Smooth muscle cell (in vitro differentiated cells): Measurements from ENCODE around the gene TRAM2. TPM values are rescaled to one million over a fixed set of nuclear protein-coding genes. Genes with fewer than 3 reads are reported as not detected.

Experiments
- DNase-seq: peaks from one replicate; lab custom pipeline; 2025; ENCODE audit not compliant: unreplicated experiment; lab: John Stamatoyannopoulos, UW
- H2AFZ ChIP-seq: fragments of 200-600 bp; sonication (generic); 2 replicates; pipeline ENCODE4 v1.6.0; 2016; ENCODE audit warnings: antibody characterized with exemption, low read depth, mild to moderate bottlenecking
- H3F3A ChIP-seq: fragments of 200-600 bp; sonication (generic); 2 replicates; pipeline ENCODE4 v1.6.0; 2017; ENCODE audit warnings: antibody characterized with exemption, low read depth
- H3K27ac ChIP-seq: fragments of 200-600 bp; sonication (generic); 2 replicates; pipeline ENCODE4 v1.5.1; 2016; ENCODE audit warnings: low read depth, mild to moderate bottlenecking
- H3K27me3 ChIP-seq: fragments of 200-600 bp; sonication (generic); 2 replicates; pipeline ENCODE4 v1.6.1; 2016; ENCODE audit warnings: low read depth, mild to moderate bottlenecking
- H3K36me3 ChIP-seq: fragments of 200-600 bp; sonication (generic); 2 replicates; pipeline ENCODE4 v1.5.1; 2016; ENCODE audit warnings: low read depth
- H3K4me1 ChIP-seq: fragments of 200-600 bp; sonication (generic); 2 replicates; pipeline ENCODE4 v1.5.1; 2016; ENCODE audit warnings: low read depth
- H3K4me2 ChIP-seq: fragments of 200-600 bp; sonication (generic); 2 replicates; pipeline ENCODE4 v1.6.0; 2016; ENCODE audit warnings: mild to moderate bottlenecking
- H3K4me3 ChIP-seq: fragments of 200-600 bp; sonication (generic); 2 replicates; pipeline ENCODE4 v1.5.1; 2016; ENCODE audit warnings: mild to moderate bottlenecking
- H3K79me2 ChIP-seq: fragments of 200-600 bp; sonication (generic); 2 replicates; pipeline ENCODE4 v1.6.0; 2016; ENCODE audit warnings: low read depth, mild to moderate bottlenecking
- H3K9ac ChIP-seq: fragments of 200-600 bp; sonication (generic); 2 replicates; pipeline ENCODE4 v1.6.0; 2016; ENCODE audit warnings: low read depth
- H3K9me3 ChIP-seq: fragments of 200-600 bp; sonication (generic); replicated peaks from 2 replicates; pipeline ENCODE4 v1.5.1; 2016; ENCODE audit warnings: low read depth
- H4K20me1 ChIP-seq: fragments of 200-600 bp; sonication (generic); 2 replicates; pipeline ENCODE4 v1.6.0; 2016; ENCODE audit warnings: low read depth
- CTCF ChIP-seq: fragments of 200-600 bp; sonication (generic); IDR thresholded peaks from 2 replicates; pipeline ENCODE4 v1.5.1; 2017; ENCODE audit warnings: borderline replicate concordance, mild to moderate bottlenecking, antibody characterized with exemption; ENCODE audit not compliant: insufficient read depth, poor library complexity, severe bottlenecking
- WGBS: methylation state at CpG from one replicate; pipeline ENCODE4 v1.1.7; 2016; ENCODE audit warnings: low lambda C conversion rate; 5-methylcytosine and 5-hydroxymethylcytosine counted together
- polyA plus RNA-seq: library from polyadenylated mRNA; unstranded; fragments of >200 nt; fragmentation: Nextera tagmentation; extraction: Ambion mirVana; gene quantifications from 2 replicates; pipeline ENCODE4 v1.2.1, GENCODE V29; 2016
- total RNA-seq: library from RNA; depleted of rRNA; stranded (reverse); fragments of >200 nt; gene quantifications from 2 replicates; pipeline ENCODE4 v1.2.3, GENCODE V29; 2014

TRAM2 gene
- total and polyA plus RNA-seq, 2 experiments from 2014 or later = 18.2 to 35.6 TPM

- WGBS = 98% methylated on average over 3 of the region's 3 CpGs
- H2AFZ ChIP-seq = no peak overlapping the region
- H4K20me1 ChIP-seq = no peaks in the 10 kb centered on the region
- H3K36me3 ChIP-seq = no peaks in the 10 kb centered on the region
- H3K4me3 ChIP-seq = no peak overlapping the region
- no peaks in the 10 kb centered on the region for H3K27me3 ChIP-seq
- no peak for TF ChIP-seq CTCF
- no peak overlapping the region for H3K4me2 ChIP-seq
- H3K27ac ChIP-seq = no peak overlapping the region
- no peaks in the 10 kb centered on the region for H3K9me3 ChIP-seq
- H3K9ac ChIP-seq = no peak overlapping the region
- H3K4me1 ChIP-seq = peaks cover 20% of the 10 kb centered on the region
- no peaks in the 10 kb centered on the region for H3K79me2 ChIP-seq
- DNase-seq = no peak
- H3F3A ChIP-seq = peaks cover 13% of the 10 kb centered on the region
Measured at GRCh38 chr6:52507557-52508260, 69.2 kb downstream of the TRAM2 start.

GRCh38 chr6:52506476-52506875, 70.4 kb downstream of the TRAM2 start:
- H3K27ac ChIP-seq = no peak overlapping the region
- H3K27me3 ChIP-seq = no peaks in the 10 kb centered on the region
- no peaks in the 10 kb centered on the region for H4K20me1 ChIP-seq
- no peak for TF ChIP-seq CTCF
- no peak overlapping the region for H3K4me2 ChIP-seq
- no peak overlapping the region for H3K4me3 ChIP-seq
- H3K4me1 ChIP-seq = peaks cover 8% of the 10 kb centered on the region
- WGBS = 85% methylated on average over 9 of the region's 9 CpGs
- H3K36me3 ChIP-seq = no peaks in the 10 kb centered on the region
- H3K9me3 ChIP-seq = no peaks in the 10 kb centered on the region
- H3K9ac ChIP-seq = no peak overlapping the region
- peaks cover 3% of the 10 kb centered on the region for H3F3A ChIP-seq
- no peaks in the 10 kb centered on the region for H3K79me2 ChIP-seq
- H2AFZ ChIP-seq = no peak overlapping the region
- no peak for DNase-seq

DNA sequence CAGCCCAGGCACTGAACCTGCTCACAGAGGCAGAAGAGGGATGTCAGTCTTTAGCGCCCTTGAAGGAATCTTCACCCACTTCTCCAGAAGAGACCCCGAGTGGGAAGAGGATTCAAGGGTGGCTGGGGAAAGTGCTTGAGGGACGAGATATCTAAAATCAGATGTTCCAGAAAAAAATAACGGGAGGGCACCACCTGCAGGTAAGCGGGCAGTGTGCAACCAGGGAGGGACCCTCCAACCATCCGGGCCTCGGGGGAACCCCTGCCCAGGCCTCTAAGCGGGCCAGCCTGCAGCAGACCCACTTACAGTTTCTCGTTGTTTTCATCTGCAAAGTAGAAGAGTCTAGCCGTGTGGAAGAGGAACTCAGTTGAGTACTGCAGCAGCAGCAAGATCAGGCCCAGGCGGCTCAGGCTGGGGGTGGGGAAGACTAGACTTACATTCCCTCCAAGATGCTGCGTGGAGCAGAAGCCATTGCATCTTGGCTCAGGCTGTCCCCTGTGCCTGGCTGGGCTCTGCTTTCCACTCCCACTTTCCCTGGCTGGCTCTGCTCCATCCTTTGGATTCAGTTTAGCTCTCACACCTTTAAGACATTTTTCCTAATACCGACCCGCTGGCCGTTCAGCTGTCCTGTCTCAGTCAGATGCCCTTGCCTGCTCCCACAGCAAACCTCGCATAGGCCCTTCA, 71.0 kb downstream of the TRAM2 start:
- no peak overlapping the region for H3K27ac ChIP-seq
- H3K36me3 ChIP-seq = no peaks in the 10 kb centered on the region
- H3K27me3 ChIP-seq = no peaks in the 10 kb centered on the region
- no peaks in the 10 kb centered on the region for H4K20me1 ChIP-seq
- TF ChIP-seq CTCF = no peak
- no peaks in the 10 kb centered on the region for H3K9me3 ChIP-seq
- peaks cover 3% of the 10 kb centered on the region for H3K4me1 ChIP-seq
- WGBS = 96% methylated on average over 16 of the region's 16 CpGs
- no peak overlapping the region for H3K9ac ChIP-seq
- no peak overlapping the region for H3K4me2 ChIP-seq
- H3K79me2 ChIP-seq = no peaks in the 10 kb centered on the region
- no peaks in the 10 kb centered on the region for H3F3A ChIP-seq
- DNase-seq = no peak
- H3K4me3 ChIP-seq = no peak overlapping the region
- H2AFZ ChIP-seq = no peak overlapping the region

DNA sequence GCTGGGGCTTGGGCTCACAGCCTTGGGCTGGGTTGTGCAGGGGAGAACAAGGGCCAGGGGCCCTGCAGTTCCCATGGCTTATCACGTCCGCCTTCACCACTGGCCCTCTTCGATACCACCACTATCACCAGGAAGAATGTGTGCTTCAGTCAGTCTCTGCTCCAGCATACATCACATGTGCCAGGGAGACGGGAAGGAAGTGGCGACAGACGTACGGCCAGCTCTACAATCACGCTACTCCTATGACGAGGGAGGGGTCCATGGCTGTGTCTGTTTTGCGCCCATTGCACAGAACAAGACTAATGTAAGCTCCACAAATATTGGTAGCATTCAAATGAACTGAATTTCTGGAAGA, 72.1 kb downstream of the TRAM2 start:
- H3K4me3 ChIP-seq = no peak overlapping the region
- H4K20me1 ChIP-seq = no peaks in the 10 kb centered on the region
- no peak for DNase-seq
- H3K36me3 ChIP-seq = no peaks in the 10 kb centered on the region
- peaks cover 3% of the 10 kb centered on the region for H3K4me1 ChIP-seq
- H2AFZ ChIP-seq = no peak overlapping the region
- H3K4me2 ChIP-seq = no peak overlapping the region
- no peaks in the 10 kb centered on the region for H3K9me3 ChIP-seq
- peak overlapping the region; percentile 82 for H3K27ac ChIP-seq
- TF ChIP-seq CTCF = no peak
- H3K9ac ChIP-seq = no peak overlapping the region
- no peaks in the 10 kb centered on the region for H3K27me3 ChIP-seq
- 85% methylated on average over 10 of the region's 10 CpGs for WGBS
- H3K79me2 ChIP-seq = no peaks in the 10 kb centered on the region
- H3F3A ChIP-seq = no peaks in the 10 kb centered on the region
